HepG2 (cell line): Measurements from ENCODE around the gene BTG4. TPM values are rescaled to one million over a fixed set of nuclear protein-coding genes. Genes with fewer than 3 reads are reported as not detected.

Experiments used
- ATAC-seq: fragments of 200-7000 bp; cut with Tn5 transposase; 3 replicates; pipeline ENCODE4 v1.9.1; 2020; ENCODE audit warnings: mild to moderate bottlenecking, moderate library complexity
- BruUV-seq: library from RNA; stranded (reverse); fragments of 400-500 nt; replicated peaks from 2 replicates; lab custom pipeline; 2021; lab: Mats Ljungman, UMichigan
- CTCF ChIA-PET: fragments of 300-600 bp; formaldehyde crosslinking; extraction: SDS; loops from one replicate; lab custom pipeline; 2021; ENCODE audit warnings: low total read pairs, inconsistent platforms, low intra/inter-chr PET ratio; lab: Yijun Ruan, JAX
- POLR2A ChIA-PET: fragments of 350-600 bp; sonication (Branson Sonifier 250); formaldehyde crosslinking; loops from one replicate; lab custom pipeline; 2020; ENCODE audit warnings: antibody characterized with exemption, inconsistent platforms; lab: Yijun Ruan, JAX
- DNase-seq: peaks from one replicate; pipeline ENCODE4 v3.0.0-alpha.2; 2015; ENCODE audit warnings: low spot score
- FAIRE-seq: peaks from 3 replicates; lab custom pipeline; 2011; peaks lifted over from hg19 to GRCh38; lab: Jason Lieb, UNC
- H2AFZ ChIP-seq: one replicate; pipeline ENCODE4 v1.6.1; 2011; ENCODE audit warnings: low read length, inconsistent platforms
- H3K27ac ChIP-seq: fragments of 300-600 bp; 3 replicates; pipeline ENCODE4 v1.8.0; 2011; ENCODE audit warnings: mixed run types, mild to moderate bottlenecking, mixed read lengths, low read length, inconsistent platforms; ENCODE audit not compliant: insufficient read depth; ENCODE audit errors: extremely low read length
- H3K27me3 ChIP-seq, 2 experiments: fragments of 200-600 bp in 1 of 2; 2 replicates in 1 of 2; 3 replicates in 1 of 2; pipeline versions ENCODE4 v1.6.0 to v1.8.0; 2011; ENCODE audit warnings: low read length in 2 of 2, mild to moderate bottlenecking in 2 of 2, moderate library complexity in 2 of 2, inconsistent platforms in 1 of 2; ENCODE audit not compliant: insufficient read depth in 2 of 2, control insufficient read depth in 1 of 2
- H3K36me3 ChIP-seq, 2 experiments: fragments of 200-600 bp in 1 of 2; replicated peaks in 1 of 2; 2 replicates in 1 of 2; 3 replicates in 1 of 2; pipeline versions ENCODE4 v1.5.1 to v1.8.0; 2011; ENCODE audit warnings: low read length in 2 of 2, inconsistent platforms in 1 of 2; ENCODE audit not compliant: insufficient read depth in 2 of 2, control insufficient read depth in 1 of 2
- H3K4me1 ChIP-seq: 2 replicates; pipeline ENCODE4 v1.5.1; 2012; ENCODE audit warnings: low read length, inconsistent platforms; ENCODE audit not compliant: insufficient read depth
- H3K4me2 ChIP-seq: 2 replicates; pipeline ENCODE4 v1.6.0; 2011; ENCODE audit warnings: low read depth, low read length, inconsistent platforms
- H3K4me3 ChIP-seq, 3 experiments: fragments of 200-600 bp in 1 of 3; sonication (generic), shearing (Covaris generic) in 1 of 3; replicated peaks in 1 of 3; 2 replicates each; pipeline ENCODE4 v1.5.1; 2011 to 2016; ENCODE audit warnings: low read length in 3 of 3, inconsistent platforms in 2 of 3, low read depth in 2 of 3, mild to moderate bottlenecking in 2 of 3, control low read depth in 1 of 3, mixed read lengths in 1 of 3; ENCODE audit not compliant: insufficient read depth in 1 of 3
- H3K79me2 ChIP-seq: one replicate; pipeline ENCODE4 v1.6.1; 2011; ENCODE audit warnings: low read length, inconsistent platforms; ENCODE audit not compliant: insufficient read depth
- H3K9ac ChIP-seq: 2 replicates; pipeline ENCODE4 v1.6.0; 2011; ENCODE audit warnings: mild to moderate bottlenecking, low read depth, low read length, inconsistent platforms; ENCODE audit not compliant: insufficient read depth
- H3K9me3 ChIP-seq: 2 replicates; pipeline ENCODE4 v1.5.1; 2012; ENCODE audit warnings: mild to moderate bottlenecking, low read length
- H4K20me1 ChIP-seq: 2 replicates; pipeline ENCODE4 v1.6.0; 2011; ENCODE audit warnings: inconsistent platforms, mild to moderate bottlenecking, low read length, moderate library complexity; ENCODE audit not compliant: insufficient read depth
- ADNP ChIP-seq: sonication (generic); formaldehyde crosslinking; IDR thresholded peaks from 2 replicates; pipeline ENCODE4 v1.4.0; 2020; ENCODE audit warnings: missing genetic modification reagents
- EED ChIP-seq: sonication (generic); formaldehyde crosslinking; IDR thresholded peaks from 2 replicates; pipeline ENCODE4 v1.5.0; 2020; ENCODE audit warnings: mild to moderate bottlenecking, missing genetic modification reagents
- RAD21 ChIP-seq: fragments of 450-650 bp; formaldehyde crosslinking; IDR thresholded peaks from 2 replicates; pipeline ENCODE4 v1.5.0; 2020; ENCODE audit warnings: mild to moderate bottlenecking
- RERE ChIP-seq: IDR thresholded peaks from 2 replicates; pipeline ENCODE4 v1.6.1; 2016; ENCODE audit warnings: low read depth, missing genetic modification reagents, missing compliant biosample characterization
- YEATS2 ChIP-seq: sonication (generic); formaldehyde crosslinking; IDR thresholded peaks from 2 replicates; pipeline ENCODE4 v1.4.0; 2020; ENCODE audit warnings: missing genetic modification reagents, borderline replicate concordance
- ZNF441 ChIP-seq: sonication (generic); formaldehyde crosslinking; IDR thresholded peaks from 2 replicates; pipeline ENCODE4 v1.7.0; 2021; ENCODE audit warnings: missing genetic modification reagents, borderline replicate concordance
- ZNF543 ChIP-seq: sonication (generic); formaldehyde crosslinking; IDR thresholded peaks from 2 replicates; pipeline ENCODE4 v1.4.0; 2020; ENCODE audit warnings: mild to moderate bottlenecking, missing genetic modification reagents
- WGBS: methylation state at CpG from one replicate; pipeline ENCODE4 v1.1.6; 2017; ENCODE audit warnings: low lambda C conversion rate; 5-methylcytosine and 5-hydroxymethylcytosine counted together
- in situ Hi-C: cut with HindIII; loops from 2 replicates; pipeline ENCODE4 v1.10.0; 2017; ENCODE audit warnings: low pct_unique_long_range_greater_than_20kb; ENCODE audit not compliant: extremely low pct_ligation_motif_present
- intact Hi-C: fragments of 100-400 bp; cut with micrococcal nuclease; formaldehyde crosslinking; loops from one replicate; pipeline ENCODE4 v1.10.0; 2022; ENCODE audit not compliant: unreplicated experiment
- polyA plus RNA-seq, 8 experiments: library from polyadenylated mRNA; depleted of rRNA in 3 of 8; stranded (reverse) in 7 of 8; unstranded in 1 of 8; fragments of >200 nt; fragmentation: Illumina TruSeq in 4 of 8; extraction: Trizol in 4 of 8; gene quantifications; 2 replicates each; pipeline versions ENCODE4 v1.2.1 to v1.2.3, GENCODE V29; 2011 to 2016; ENCODE audit warnings: low read depth in 4 of 8, missing spikeins in 1 of 8, mixed read lengths in 1 of 8; ENCODE audit not compliant: insufficient read depth in 1 of 8
- total RNA-seq, 5 experiments: library from RNA; depleted of rRNA; stranded (reverse); fragments of >200 nt; fragmentation: Illumina TruSeq; extraction: Trizol; gene quantifications; 2 replicates each; pipeline ENCODE4 v1.2.3, GENCODE V29; 2016; ENCODE audit warnings: low read depth in 1 of 5
- TF ChIP-seq, protein P1 (sequence below): sonication (generic); formaldehyde crosslinking; IDR thresholded peaks from 2 replicates; pipeline ENCODE4 v1.4.0; 2020; ENCODE audit warnings: mild to moderate bottlenecking, missing genetic modification reagents, borderline replicate concordance
- TF ChIP-seq, protein P2 (sequence below): sonication (generic); formaldehyde crosslinking; IDR thresholded peaks from 2 replicates; pipeline ENCODE4 v1.4.0; 2020; ENCODE audit warnings: mild to moderate bottlenecking, missing genetic modification reagents

Gene BTG4
- total and polyA plus RNA-seq, 2 of the 13 experiments (the other 11 are each of a cell fraction or from before 2014, with no cell fraction given), result not detected

DNA sequence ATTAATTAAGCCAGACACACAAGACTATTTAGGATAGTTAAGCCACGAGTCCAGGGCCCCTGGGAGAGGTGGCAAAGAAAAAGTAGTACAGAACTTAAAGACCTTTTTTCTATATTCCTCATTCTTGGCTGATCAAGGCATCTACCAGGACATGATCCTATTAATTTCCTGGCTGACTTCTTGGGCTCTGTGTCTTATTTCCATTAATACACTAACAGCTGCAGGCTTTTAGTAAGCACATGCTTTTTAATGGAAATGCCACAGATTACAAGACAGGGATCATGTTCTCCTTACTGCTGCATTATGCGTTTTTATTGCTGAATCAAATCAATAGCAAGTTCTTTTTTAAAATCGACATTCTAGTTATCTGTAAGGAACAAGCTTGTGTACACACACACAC, 35.2 kb downstream of the BTG4 start (continued):
- TF ChIP-seq YEATS2 (CRISPR knock-in tag), result no peak
- TF ChIP-seq EED, result no peak
- TF ChIP-seq RERE (CRISPR knock-in tag), result no peak

DNA sequence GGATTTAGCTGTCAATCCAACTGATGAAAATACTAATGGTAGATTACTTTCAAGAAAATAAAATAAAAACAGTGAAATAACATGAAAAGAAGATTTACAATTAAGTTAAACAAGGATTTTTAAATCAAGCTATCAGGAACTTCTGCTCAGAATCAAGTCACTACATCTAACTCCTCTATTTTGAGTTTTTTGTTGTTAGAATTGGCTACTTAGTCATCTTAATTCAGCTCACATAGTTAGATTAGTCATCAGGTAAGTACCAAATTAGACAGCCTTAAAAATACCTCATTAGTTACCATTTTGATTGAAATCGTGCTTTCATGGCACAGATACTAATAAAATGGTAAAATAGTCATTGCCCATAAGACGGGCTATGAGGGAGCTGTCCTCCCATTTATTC, 35.8 kb downstream of the BTG4 start:
- WGBS, result 3% methylated on average over 2 of the region's 2 CpGs
- POLR2A ChIA-PET, result no interaction called here
- H3K9me3 ChIP-seq, result no peaks in the 10 kb centered on the region
- TF ChIP-seq RAD21 (no peak), ZNF441 (CRISPR knock-in tag) (no peak), ZNF543 (CRISPR knock-in tag) (no peak), ADNP (no peak)
- TF ChIP-seq, protein P1, sequence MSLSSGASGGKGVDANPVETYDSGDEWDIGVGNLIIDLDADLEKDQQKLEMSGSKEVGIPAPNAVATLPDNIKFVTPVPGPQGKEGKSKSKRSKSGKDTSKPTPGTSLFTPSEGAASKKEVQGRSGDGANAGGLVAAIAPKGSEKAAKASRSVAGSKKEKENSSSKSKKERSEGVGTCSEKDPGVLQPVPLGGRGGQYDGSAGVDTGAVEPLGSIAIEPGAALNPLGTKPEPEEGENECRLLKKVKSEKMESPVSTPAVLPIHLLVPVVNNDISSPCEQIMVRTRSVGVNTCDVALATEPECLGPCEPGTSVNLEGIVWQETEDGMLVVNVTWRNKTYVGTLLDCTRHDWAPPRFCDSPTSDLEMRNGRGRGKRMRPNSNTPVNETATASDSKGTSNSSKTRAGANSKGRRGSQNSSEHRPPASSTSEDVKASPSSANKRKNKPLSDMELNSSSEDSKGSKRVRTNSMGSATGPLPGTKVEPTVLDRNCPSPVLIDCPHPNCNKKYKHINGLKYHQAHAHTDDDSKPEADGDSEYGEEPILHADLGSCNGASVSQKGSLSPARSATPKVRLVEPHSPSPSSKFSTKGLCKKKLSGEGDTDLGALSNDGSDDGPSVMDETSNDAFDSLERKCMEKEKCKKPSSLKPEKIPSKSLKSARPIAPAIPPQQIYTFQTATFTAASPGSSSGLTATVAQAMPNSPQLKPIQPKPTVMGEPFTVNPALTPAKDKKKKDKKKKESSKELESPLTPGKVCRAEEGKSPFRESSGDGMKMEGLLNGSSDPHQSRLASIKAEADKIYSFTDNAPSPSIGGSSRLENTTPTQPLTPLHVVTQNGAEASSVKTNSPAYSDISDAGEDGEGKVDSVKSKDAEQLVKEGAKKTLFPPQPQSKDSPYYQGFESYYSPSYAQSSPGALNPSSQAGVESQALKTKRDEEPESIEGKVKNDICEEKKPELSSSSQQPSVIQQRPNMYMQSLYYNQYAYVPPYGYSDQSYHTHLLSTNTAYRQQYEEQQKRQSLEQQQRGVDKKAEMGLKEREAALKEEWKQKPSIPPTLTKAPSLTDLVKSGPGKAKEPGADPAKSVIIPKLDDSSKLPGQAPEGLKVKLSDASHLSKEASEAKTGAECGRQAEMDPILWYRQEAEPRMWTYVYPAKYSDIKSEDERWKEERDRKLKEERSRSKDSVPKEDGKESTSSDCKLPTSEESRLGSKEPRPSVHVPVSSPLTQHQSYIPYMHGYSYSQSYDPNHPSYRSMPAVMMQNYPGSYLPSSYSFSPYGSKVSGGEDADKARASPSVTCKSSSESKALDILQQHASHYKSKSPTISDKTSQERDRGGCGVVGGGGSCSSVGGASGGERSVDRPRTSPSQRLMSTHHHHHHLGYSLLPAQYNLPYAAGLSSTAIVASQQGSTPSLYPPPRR (CRISPR knock-in tag), result no peak
- TF ChIP-seq, protein P2, sequence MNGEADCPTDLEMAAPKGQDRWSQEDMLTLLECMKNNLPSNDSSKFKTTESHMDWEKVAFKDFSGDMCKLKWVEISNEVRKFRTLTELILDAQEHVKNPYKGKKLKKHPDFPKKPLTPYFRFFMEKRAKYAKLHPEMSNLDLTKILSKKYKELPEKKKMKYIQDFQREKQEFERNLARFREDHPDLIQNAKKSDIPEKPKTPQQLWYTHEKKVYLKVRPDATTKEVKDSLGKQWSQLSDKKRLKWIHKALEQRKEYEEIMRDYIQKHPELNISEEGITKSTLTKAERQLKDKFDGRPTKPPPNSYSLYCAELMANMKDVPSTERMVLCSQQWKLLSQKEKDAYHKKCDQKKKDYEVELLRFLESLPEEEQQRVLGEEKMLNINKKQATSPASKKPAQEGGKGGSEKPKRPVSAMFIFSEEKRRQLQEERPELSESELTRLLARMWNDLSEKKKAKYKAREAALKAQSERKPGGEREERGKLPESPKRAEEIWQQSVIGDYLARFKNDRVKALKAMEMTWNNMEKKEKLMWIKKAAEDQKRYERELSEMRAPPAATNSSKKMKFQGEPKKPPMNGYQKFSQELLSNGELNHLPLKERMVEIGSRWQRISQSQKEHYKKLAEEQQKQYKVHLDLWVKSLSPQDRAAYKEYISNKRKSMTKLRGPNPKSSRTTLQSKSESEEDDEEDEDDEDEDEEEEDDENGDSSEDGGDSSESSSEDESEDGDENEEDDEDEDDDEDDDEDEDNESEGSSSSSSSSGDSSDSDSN (CRISPR knock-in tag), result no peak

More for the DNA sequence above, 35.8 kb downstream of the BTG4 start:
- in situ Hi-C loops, result no loop called here
- H3K4me1 ChIP-seq, result no peaks in the 10 kb centered on the region
- H2AFZ ChIP-seq, result no peak overlapping the region
- FAIRE-seq (no peak), DNase-seq (no peak), ATAC-seq (no peak)
- H3K79me2 ChIP-seq, result no peaks in the 10 kb centered on the region
- no peak overlapping the region for H3K4me3 ChIP-seq
- no peak overlapping the region for H3K27ac ChIP-seq
- CTCF ChIA-PET, result no interaction called here
- H3K4me2 ChIP-seq, result no peak overlapping the region
- H3K9ac ChIP-seq, result no peak overlapping the region
- BruUV-seq, result no TSS peak
- no peaks in the 10 kb centered on the region for H4K20me1 ChIP-seq
- intact Hi-C loops, result no loop called here
- peaks cover 0 to 9% of the 10 kb centered on the region in 2 experiments; a peak in 1 of 5 replicates for H3K27me3 ChIP-seq
- H3K36me3 ChIP-seq, result no peaks in the 10 kb centered on the region
